Adrenal gland (tissue), 12 donors: ENCODE results near the gene ATG16L1. TPM values are rescaled to one million over a fixed set of nuclear protein-coding genes. Genes with fewer than 3 reads are reported as not detected.

ENCODE experiments used
- DNase-seq, 7 donors: peaks; one replicate each; pipeline ENCODE4 v3.0.0-alpha.2; 2019 to 2020
- H3K27ac ChIP-seq, 5 donors: fragments of 200-600 bp; sonication (generic) in 4 of 5; 1 replicate in 3 of 5; 2 replicates in 2 of 5; pipeline versions ENCODE4 v1.5.1 to v1.8.0; 2016 to 2020; ENCODE audit warnings: mild to moderate bottlenecking in 1 of 5
- H3K27me3 ChIP-seq: fragments of 200-600 bp; 2 replicates; pipeline ENCODE4 v1.8.0; 2021
- H3K36me3 ChIP-seq, 2 donors: fragments of 200-600 bp; replicated peaks in 1 of 2; 1 replicate in 1 of 2; 2 replicates in 1 of 2; pipeline versions ENCODE4 v1.5.1 to v1.8.0; 2018 to 2022
- H3K4me1 ChIP-seq, 2 donors: fragments of 200-600 bp; replicated peaks in 1 of 2; 1 replicate in 1 of 2; 2 replicates in 1 of 2; pipeline versions ENCODE4 v1.5.1 to v1.8.0; 2018 to 2021
- H3K4me3 ChIP-seq, 4 donors: fragments of 200-600 bp; sonication (generic) in 3 of 4; one replicate each; pipeline ENCODE4 v1.5.1; 2016 to 2018
- H3K9me3 ChIP-seq, 3 donors: fragments of 200-600 bp; sonication (generic) in 1 of 3; replicated peaks in 1 of 3; 1 replicate in 2 of 3; 2 replicates in 1 of 3; pipeline versions ENCODE4 v1.5.1 to v1.8.0; 2016 to 2021
- CTCF ChIP-seq, 6 experiments: fragments of 450-650 bp in 4 of 6; fragments of 200-600 bp in 2 of 6; sonication (generic) in 1 of 6; IDR thresholded peaks; 1 replicate in 5 of 6; 2 replicates in 1 of 6; pipeline versions ENCODE4 v1.5.1 to v1.8.0; 2016 to 2021; ENCODE audit warnings: antibody characterized with exemption in 6 of 6, mild to moderate bottlenecking in 2 of 6, moderate library complexity in 1 of 6
- POLR2A ChIP-seq, 2 donors: fragments of 450-650 bp; IDR thresholded peaks; one replicate each; pipeline ENCODE4 v1.6.1; 2017; ENCODE audit warnings: antibody characterized with exemption in 2 of 2, mild to moderate bottlenecking in 2 of 2, moderate library complexity in 1 of 2
- WGBS, 4 donors: extraction: QIAGEN DNeasy Blood & Tissue Kit in 2 of 4; methylation state at CpG; one replicate each; pipeline versions ENCODE4 v1.1.5 to v1.1.7; 2013 to 2017; 5-methylcytosine and 5-hydroxymethylcytosine counted together
- intact Hi-C, 2 donors: fragments of 100-400 bp; cut with DNase I; formaldehyde crosslinking; loops; one replicate each; pipeline versions ENCODE4 v1.14.1 to v1.15.0; 2022 to 2023
- polyA plus RNA-seq, 3 donors: library from polyadenylated mRNA; stranded (reverse); fragments of 200-250 nt in 2 of 3; fragments of 350-450 nt in 1 of 3; fragmentation: Illumina TruSeq in 1 of 3; extraction: RNeasy Lipid Tissue Mini Kit (QIAGEN cat#74804) in 1 of 3; gene quantifications; one replicate each; pipeline ENCODE4 v1.2.3, GENCODE V29; 2013 to 2014
- total RNA-seq, 9 donors: library from RNA; depleted of rRNA in 4 of 9; stranded (reverse); fragments of >200 nt in 4 of 9; fragments of 120-200 nt in 1 of 9; fragmentation: NEBNext Ultra II Directional in 1 of 9; extraction: Animal tissue kit (Norgen Biotek cat#: 25700) in 1 of 9; gene quantifications; one replicate each; pipeline versions ENCODE4 v1.1.0 to v1.2.4, GENCODE V29; 2013 to 2023
- donor health status: healthy with polysubstance abuse.
- donor health status: Bipolar disorder and iron deficiency.
- donor health status: DM: yes; HTN: yes; CAD: no.
- donor health status: DM: no; HTN: no; CAD: no.
- donor health status: DM: no; HTN: no; CAD: no.
- donor health status: DM: yes; HTN: yes; CAD: no.

ATG16L1 gene
- total and polyA plus RNA-seq, 12 donors: 10.0 to 37.7 (median 22.1) TPM

GRCh38 chr2:233311241-233311926 lies 59.9 kb downstream of the ATG16L1 start:
- H3K9me3 ChIP-seq: no peaks in the 10 kb centered on the region
- no peak overlapping the region for H3K27ac ChIP-seq
- 80 to 96% (median 84%) methylated on average over 8 to 11 of the region's 11 CpGs for WGBS, 4 donors
- no peak overlapping the region for H3K4me3 ChIP-seq
- no peaks in the 10 kb centered on the region for H3K36me3 ChIP-seq
- DNase-seq: no peak
- TF ChIP-seq POLR2A (IDR thresholded peaks at IDR 0.05) (no peak), CTCF (IDR thresholded peaks at IDR 0.05) (no peak)
- no peaks in the 10 kb centered on the region for H3K27me3 ChIP-seq
- H3K4me1 ChIP-seq: peaks cover 0 to 6% of the 10 kb centered on the region in 2 donors
- intact Hi-C loops: no loop called here

DNA sequence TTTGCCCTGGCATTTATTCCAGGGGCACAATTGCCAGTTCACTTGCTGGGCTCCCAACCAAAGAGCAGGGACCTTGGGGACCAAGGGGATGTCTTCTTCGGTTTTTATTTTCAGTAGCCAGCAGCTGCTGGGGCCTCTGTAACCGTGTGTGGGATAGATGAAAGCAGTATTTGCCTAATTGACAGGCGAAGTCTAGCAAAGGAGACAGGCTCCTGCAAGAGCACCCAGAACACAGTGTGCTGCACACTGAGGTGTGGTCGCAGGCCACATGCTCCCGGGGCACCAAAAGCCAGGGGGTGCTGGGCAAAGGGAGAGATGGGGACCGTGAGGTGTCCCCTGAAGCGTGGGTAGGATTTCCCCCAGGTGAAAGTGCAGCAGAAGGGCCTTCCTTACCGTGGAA lies 61.4 kb downstream of the ATG16L1 start:
- Histone ChIP-seq H3K27me3 (no peaks in the 10 kb centered on the region), H3K4me3 (no peak overlapping the region), H3K4me1 (no peaks in the 10 kb centered on the region), H3K27ac (no peak overlapping the region), H3K36me3 (no peaks in the 10 kb centered on the region), H3K9me3 (no peaks in the 10 kb centered on the region)
- no peak for DNase-seq
- WGBS, 4 donors: 72 to 80% (median 79%) methylated on average over 8 of the region's 8 CpGs
- intact Hi-C loops: no loop called here
- TF ChIP-seq CTCF (IDR thresholded peaks at IDR 0.05): no peak
- TF ChIP-seq POLR2A (IDR thresholded peaks at IDR 0.05): no peak

- no peak for DNase-seq
- no peak overlapping the region for H3K27ac ChIP-seq
- WGBS, 4 donors: 88 to 96% (median 93%) methylated on average over 17 to 20 of the region's 20 CpGs
Measured at GRCh38 chr2:233314180-233314925, 62.9 kb downstream of the ATG16L1 start.

More at GRCh38 chr2:233314180-233314925, 62.9 kb downstream of the ATG16L1 start:
- Histone ChIP-seq H3K27me3 (no peaks in the 10 kb centered on the region), H3K36me3 (no peaks in the 10 kb centered on the region), H3K4me3 (no peak overlapping the region), H3K9me3 (no peaks in the 10 kb centered on the region), H3K4me1 (no peaks in the 10 kb centered on the region)
- TF ChIP-seq POLR2A (IDR thresholded peaks at IDR 0.05): no peak
- no peak for TF ChIP-seq CTCF (IDR thresholded peaks at IDR 0.05)
- intact Hi-C loops: no loop called here
